GM21619 (cell line): ENCODE measurements around the gene ATP9A.
"Not testable (repeated sequence)": the region's sequence is repeated elsewhere in the genome, so short reads cannot be mapped to it uniquely, and the experiment has no call there.

Source experiments
- ATAC-seq: cut with Tn5 transposase; IDR thresholded peaks from one replicate; pipeline ENCODE4 v1.9.1; 2021; ENCODE audit not compliant: unreplicated experiment

ATP9A gene

DNA sequence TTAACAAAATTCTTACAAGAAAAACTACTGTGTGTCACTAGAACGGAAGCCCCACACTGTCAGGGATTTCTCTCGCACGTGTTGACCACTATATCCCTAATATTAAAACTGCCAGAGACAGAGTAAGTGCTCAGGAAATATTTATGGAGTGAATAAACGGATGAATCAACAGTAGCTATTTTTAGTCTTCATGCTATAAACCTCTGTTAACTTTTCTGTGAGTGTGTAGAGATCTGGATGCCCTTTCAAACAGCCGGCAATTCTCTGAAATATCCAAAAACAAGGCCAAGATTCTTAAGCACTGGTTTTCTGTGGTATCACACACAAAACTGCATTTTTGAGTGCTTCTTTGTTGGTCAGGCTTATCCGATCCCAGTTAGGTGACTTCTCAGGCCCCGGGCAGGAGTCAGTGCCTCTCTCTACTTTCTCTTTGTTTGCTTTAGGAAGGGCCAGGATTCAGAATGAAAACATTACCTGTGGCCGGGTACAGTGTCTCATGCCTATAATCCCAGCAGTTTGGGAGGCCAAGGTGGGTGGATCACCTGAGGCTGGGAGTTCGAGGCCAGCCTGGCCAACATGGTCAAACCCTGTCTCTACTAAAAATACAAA, 15.7 kb downstream of the ATP9A start:
- no peak for ATAC-seq

DNA sequence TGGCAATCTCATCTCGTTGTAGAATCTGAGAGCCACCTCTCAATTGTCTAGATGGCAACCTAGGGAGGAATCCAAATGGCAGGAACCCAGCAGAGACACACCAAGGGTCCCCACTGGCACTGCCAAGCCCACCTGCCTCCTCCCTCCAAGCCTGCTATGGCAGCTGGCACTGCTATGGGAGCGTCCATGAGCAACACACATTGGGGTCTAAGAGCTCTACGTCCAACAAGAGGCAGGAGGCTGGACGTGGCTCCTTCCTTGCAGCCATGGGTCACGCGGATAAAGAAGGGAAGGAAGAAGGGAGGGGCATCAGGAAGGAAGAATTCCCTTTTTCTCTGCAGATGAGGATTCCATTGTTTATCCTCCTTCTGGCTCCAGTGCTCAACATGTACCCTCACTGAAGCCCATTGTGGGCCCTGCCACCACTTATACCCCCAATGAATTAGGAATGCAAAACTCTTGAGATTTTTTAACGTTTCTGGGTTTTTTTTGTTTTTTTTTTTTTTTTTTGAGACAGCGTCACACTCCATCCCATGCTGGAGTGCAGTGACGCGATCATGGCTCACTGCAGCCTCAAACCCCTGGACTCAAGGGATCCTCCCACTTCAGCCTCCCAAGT, 17.3 kb downstream of the ATP9A start:
- ATAC-seq: no peak

DNA sequence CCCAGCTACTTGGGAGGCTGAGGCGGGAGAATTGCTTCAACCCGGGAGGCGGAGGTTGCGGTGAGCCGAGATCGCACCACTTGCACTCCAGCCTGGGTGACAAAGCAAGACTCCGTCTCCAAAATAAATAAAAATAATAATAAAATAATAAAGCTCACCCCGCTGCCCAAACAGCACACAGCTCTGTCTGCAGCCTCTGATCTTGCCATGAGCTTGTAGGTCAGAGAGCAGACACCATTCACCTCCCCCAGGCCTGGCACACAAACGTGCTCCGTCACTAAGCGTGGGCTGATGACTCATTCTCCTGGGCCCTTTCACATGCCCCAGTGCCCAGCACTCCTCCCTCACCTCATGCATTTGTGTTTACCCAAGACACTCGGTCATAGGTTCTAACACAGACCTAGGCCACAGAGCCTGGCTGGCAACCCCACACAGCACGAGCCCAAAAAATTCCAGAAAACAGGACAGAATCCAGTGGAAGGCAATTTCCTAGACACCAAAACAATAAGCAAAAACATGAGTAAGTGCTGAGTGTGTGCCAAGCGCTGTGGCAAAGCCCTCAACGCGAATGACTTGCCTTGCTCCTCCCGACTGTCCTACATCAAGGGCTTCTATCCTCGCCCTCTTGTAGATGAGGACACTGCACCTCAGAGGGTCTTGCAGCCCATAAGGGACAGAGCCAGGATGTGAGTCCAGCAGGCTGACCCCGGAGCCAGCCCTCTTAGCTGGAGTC, 18.0 kb downstream of the ATP9A start:
- no peak for ATAC-seq

DNA sequence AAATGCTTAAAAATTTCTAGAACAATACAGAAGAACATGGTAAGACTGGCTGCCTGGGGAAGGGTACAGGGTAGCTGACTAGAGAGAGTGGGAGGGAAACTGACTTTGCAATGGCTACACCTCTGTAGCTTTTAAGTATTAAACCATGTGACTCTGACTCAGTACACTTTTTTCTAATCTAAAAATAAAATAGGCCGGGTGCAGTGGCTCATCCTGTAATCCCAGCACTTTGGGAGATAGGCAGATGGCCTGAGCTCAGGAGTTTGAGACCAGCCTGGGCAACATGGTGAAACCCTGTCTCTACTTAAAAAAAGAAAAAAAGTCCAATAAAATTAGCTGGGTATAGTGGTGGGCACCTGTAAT, 18.5 kb downstream of the ATP9A start:
- ATAC-seq: no peak

DNA sequence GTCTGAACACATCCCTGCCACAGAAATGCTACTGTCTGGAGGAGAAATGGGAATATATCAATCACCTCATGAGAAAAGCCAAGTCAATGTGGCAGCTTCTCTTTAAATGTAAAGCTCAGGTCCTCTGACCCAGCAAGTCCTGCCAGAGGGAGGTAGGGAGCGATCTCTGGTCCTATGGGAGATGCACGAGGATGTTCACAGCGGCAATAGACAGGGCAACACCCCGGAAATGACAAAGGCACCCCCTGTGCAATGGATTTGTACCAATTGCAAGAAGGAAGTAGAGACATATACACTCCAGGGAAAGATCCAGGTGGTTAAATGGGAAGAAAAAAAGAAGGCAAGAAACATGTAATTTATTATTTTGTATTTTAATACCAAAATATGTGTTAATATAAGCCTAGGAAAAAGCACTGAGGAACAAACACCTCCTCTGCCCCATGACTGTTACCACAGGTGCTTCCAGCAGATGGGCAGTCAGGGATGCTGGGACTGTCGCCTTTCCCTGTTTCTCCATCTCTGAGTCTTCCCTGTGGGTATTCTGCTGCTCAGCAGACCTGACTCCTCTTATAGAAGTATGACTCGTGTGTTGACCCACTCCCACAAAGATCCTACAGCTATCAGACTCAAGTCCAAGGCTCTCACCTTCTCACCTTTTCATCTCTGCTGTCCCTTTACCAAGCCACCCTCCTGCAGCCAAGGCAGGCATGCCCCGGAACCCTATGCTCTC, 20.8 kb downstream of the ATP9A start:
- ATAC-seq: no peak

DNA sequence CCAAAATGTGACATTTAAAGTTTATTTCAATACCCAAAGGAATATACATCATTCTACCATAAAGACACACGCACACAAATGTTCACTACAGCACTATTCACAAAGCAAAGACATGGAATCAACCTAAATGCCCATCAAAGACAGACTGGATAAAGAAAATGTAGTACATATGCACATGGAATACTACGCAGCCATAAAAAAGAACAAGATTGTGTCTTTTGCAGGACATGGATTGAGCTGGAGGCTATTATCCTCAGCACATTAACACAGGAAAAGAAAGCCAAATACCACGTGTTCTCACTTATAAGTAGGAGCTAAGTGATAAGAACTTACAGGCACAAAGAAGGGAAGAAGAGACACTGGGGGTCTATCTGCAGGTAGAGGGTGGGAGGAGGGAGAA, 22.4 kb downstream of the ATP9A start:
- ATAC-seq: no peak

DNA sequence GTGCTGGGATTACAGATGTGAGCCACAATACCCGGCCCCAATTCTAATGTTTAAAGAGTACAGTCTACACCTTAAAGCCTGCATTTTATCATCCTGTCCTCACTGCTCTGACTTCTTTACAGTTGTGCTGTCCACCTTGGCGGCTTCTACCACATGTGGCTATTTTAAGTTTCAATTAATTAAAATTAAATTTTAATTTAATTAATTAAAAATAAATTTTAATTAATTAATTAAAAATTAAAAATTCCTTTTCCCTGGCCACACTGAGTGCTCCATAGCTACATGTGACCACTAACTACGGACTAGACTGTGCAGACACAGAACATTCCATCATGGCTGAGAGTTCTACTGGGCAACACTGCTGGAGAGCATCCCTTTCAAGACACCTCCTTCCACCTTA, 27.4 kb downstream of the ATP9A start:
- no peak for ATAC-seq

DNA sequence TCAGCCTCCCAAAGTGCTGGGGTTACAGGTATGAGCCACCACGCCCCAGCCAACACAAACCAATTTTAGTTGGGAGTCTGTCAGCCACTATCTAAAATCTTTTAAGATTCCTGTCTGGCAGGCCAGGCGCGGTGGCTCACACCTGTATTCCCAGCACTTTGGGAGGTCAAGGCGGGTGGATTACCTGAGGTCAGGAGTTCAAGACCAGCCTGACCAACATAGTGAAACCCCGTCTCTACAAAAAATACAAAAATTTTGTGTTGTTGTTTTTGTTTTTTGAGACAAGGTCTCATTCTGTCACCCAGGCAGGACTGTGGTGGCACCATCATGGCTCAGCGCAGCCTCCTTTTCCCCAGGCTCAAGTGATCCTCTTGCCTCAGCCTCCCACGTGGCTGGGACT, 27.9 kb downstream of the ATP9A start:
- ATAC-seq: not testable (repeated sequence)

DNA sequence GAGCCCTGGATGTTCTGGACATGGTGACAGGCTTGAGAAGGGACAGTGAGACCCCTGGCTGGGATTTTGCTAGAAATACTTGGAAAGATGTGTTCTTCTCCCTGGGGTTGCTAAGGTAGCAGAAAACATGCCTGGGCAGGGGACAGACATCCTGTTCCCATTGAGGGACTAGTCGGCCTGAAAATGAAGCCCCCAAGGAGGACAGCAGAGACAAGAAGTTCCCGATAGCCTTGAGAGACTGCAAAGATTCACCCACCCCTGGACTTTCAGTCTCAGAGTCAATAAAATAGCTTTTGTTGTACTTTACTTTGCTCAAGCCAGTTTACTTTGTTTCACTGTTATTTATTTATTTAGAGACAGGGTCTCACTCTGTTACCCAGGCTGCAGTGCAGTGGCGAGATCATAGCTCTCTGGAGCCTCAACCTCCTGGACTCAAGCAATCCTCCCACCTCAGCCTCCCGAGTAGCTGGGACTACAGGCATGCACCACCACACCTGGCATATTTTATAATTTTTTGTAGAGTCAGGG, 28.4 kb downstream of the ATP9A start:
- ATAC-seq: no peak

DNA sequence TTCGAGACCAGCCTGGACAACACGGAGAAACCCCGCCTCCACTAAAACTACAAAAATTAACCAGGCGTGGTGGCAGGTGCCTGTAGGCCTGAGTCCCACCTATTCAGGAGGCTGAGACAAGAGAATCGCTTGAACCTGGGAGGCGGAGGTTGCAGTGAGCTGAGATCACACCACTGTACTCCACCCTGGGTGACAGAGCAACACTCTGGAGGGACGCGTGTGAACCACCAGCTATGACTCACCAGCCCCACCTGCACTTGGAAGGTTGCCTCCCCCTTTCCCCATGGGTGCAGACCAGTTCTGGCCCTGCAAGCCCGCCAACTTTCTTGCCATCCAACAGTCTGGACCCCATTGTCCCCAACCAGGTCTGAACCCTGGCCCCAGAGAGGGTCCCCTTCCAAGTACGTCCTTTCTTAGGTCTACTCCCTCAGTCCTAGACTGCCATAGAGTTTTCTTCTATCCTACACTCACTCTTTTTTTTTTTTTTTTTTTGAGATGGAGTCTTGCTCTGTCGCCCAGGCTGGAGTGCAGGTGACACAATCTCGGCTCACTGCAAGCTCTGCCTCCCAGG, 29.2 kb downstream of the ATP9A start:
- no peak for ATAC-seq

DNA sequence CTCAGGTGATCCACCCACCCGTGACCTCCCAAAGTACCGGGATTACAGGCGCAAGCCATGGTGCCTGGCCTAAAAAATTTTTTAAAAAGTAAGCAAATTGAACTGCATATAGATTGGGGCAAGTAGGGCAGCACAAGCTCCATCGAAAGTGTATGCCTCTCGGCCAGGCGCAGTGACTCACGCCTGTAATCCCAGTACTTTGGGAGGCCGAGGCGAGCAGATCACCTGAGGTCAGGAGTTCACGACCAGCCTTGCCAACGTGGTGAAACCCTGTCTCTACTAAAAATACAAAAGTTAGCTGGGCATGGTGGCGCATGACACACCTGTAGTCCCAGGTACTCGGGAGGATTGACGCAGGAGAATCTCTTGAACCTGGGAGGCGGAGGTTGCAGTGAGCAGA, 29.9 kb downstream of the ATP9A start:
- not testable (repeated sequence) for ATAC-seq

DNA sequence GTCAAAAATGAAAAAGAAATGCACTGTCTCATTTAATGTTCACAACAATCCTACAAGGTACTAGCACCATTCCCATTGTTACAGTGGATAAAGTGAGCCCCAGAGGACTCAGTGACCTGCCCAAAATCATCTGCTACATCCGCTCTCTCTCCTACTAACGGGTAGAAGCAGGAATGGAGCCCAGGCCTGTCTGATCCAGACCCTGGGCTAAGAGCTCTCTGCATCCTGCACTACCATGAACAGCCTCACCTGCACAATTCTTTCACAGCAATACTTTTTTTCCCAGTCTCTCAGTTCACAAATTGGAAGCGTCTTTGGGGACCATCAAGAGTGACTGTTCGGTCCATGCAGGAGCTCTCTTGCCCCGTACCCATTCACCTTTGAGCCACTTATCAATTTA, 31.2 kb downstream of the ATP9A start:
- no peak for ATAC-seq

DNA sequence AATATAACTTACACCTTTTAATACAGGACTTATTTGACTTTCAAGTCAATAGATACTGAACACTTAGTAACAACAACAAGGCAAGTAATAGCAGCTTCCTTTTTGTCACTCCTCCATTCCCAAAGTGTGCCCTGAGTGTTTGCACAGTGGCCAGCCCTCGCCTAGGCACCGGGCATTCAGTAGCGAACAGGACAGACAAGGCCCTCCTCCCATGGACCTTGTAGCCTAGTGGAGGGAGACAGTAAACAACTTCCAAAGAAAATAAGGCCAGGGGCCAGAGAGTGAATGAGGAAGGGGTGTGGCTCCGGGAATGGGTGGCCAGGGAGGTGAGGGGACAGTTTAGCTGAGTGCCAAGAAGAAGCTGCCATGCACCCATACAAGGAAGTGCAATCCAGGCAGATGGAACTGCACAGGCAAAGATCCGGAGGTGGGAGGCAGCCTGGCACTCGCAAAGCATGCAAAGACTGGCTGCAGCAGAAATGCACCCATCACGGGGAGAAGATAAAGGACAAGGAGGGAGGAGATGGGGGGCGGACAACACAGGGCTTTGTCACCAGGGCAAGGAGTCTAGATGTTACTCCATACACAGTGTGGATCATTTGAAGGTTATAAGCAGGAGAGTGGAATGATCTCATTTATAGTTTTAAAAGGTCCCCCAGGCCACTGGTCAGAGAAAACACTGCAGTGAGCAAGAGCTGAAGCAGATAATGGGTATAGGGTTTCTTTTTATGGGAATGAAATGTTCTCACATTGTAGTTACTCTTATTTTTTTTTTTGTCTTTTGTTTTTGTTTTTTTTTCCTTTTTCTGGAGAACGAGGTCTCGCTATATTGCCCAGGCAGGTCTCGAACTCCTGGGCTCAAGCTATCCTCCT, 32.2 kb downstream of the ATP9A start:
- ATAC-seq: no peak

DNA sequence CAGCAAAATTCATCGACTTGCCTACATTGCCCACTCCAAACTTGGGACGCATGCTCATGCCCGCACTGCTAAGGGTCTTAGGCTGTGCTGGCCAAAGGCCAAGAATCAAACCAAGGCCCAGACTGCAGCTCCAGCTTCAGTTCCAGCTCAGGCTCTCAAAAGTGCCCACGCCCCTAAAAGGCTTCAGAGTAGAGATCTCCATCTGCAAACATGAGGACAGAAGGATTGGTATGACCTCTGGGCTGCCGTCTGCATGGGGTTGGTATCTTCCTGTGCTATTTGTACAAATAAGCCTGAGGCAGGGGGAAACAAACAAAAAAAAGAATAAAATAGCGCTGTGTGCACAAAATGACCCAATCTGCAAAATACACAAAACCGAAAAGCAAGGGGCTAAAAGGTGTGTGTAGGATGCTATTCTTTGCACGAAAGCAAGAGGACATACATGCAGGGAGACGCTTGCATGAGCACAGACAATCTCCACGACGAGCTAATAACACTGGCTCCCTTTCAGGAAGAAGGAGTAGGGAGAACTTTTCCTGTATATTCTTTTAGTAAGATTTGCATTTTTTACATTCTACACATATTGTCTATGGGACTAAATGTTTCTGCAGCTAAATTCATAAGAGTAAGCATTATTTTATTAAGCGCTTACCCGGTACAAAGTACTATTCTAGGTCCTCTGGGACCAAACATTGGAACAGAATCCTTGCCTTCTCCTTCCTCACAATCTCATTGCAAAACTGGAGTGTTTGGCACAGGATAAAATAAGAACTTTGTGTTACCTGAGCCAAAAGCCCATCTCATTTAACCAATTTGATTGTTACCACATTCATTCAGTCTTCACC, 33.1 kb downstream of the ATP9A start:
- ATAC-seq: no peak

DNA sequence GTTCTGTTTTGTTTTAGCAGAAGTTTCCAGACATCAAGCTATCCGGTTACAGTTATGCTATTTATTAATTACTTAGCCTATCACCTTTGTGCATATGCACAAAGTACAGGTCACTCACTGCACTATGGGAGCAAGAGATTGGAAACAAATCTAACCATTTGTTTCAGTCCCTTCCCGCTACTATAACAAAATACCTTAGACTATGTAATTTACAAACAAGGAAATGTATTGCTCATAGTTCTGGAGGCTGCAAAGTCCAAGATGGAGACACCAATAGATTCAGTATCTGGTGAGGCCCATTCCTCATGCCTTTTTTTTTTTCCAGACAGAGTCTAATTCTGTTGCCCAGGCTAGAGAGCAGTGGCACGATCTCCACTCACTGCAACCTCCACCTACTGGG, 35.1 kb downstream of the ATP9A start:
- ATAC-seq: no peak

DNA sequence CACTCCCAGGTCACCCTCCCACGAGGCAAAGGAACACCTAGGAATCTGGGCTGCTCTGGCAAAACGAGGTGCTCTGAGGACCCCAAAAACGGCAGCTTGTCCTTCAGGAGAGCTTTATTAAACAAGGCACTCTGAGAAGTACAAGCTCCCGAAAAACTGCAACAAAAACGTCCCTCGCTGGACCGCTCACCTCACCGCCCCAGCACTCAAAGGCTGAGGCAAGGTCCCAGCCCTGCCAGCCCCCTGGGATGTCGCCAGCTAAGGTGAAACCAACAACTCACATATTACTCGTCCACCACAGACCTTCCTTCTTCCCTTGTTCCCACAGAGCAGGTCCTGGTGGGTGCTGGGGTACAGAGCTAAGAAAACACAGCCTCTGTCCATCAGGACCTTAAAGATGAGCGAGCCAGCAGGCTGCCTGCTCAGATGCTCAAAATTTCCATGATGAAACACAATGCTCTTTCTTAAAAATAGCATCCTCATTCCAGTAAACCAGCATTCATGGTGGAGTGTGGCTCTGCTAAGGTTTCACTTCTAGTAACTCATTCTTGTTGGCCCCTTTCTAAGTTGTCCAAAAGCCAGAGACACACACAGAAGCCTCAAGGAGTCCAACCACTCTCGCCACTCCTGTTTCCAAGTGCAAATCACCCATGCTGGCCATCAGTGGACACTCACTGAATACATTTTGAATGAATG, 35.9 kb downstream of the ATP9A start:
- ATAC-seq: no peak

DNA sequence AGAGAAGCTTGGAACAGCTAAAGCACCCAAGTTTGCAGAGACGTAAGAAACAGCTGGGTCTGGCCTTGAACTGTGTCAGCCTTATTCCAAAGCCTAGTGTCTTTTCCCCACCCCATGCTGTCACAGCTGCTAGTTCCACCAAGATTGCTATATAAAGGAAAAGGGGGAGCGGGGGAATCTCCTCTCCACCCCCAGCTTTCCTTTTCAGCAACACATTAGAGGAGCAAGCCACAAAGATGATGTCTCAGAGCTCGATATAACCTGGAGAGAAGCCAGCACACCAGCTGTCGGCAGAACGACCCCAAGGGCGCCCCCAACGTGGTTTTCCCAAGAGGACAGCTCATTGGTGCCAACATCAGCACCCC, 36.5 kb downstream of the ATP9A start:
- ATAC-seq: no peak

DNA sequence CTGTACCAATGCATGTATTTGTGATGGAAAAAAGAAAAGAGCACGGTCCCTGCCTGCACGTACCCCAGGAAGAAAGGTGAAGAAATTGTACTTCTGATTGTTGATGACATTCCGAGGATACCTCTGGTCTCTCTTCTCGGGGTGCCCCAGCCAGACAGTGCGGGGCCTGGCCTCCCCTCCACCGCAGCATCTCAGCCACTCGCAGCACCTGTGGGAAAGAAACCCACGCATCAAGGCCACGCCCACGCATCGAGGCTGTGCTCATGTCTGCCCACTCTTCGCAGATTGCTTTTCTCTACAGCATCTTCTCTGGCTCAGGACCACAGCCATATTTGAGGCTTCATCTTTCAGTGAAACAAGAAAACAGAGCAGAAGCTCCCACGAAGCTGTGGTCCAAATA, 38.4 kb downstream of the ATP9A start:
- ATAC-seq: no peak

DNA sequence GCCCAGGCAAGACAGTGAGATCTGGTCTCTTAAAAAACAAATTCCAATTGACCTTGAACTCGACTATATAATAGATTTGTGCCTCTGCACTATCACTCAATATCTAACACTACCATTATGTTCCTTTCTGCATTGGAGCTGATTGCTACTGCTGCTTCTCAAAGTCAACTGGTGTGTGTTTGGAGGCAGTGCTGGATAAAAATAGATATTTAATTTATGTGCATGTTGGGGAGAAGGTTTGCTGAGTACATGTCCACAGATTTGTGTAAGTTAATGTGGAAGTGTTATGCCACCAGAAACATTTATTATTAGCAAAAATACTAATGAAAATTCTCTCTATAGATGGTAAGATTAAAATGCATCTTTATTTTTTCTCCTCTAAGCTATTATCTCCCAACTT, 39.5 kb downstream of the ATP9A start:
- no peak for ATAC-seq
